ENCODE measurements around the gene UNK. TPM values are rescaled to one million over a fixed set of nuclear protein-coding genes. Genes with fewer than 3 reads are reported as not detected.

UNK gene
- polyA plus RNA-seq, 2 of the 4 experiments (the other 2 are of a cell fraction), result 27.0 to 34.5 TPM

DNA sequence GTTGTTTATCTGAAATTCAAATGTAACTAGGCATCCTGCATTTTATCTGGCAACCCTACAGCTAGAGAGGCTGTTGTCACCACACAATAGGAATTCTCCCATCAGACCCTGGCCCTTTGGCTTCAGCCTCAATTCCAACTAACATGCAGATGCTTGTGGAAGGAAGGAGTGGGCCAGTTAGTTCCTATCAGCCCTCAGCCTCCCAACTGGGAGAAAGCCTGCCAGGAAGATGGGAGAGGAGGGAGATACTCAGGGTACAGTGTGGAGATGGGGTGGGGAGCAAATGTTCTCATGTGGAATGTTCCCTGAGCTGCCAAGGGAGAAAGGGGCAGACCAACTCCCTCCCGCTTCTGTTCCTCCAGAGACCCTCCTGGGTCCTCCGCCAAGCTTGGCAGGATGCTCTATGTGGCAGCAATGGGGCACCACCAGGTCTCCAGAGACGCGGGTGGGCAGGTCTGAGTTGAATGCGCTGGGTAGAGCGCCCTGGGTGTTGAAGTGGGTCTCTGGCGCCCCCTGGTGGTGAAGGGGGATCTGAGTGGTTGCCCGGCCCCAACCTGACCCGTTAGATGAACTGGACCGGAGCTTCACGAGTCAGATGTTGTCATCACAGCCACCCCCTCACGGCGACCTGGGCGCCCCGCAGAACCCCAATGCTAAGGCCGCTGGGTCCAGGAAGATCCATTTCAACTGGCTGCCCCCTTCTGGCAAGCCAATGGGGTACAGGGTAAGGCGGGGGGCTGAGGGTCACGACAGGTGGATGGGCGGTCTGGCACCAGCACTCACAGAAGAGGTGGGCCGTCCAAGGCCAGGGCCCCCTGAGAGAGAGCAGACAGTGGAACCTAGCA lies 34.8 kb upstream of the UNK start (continued):
- TF ChIP-seq, protein P1, sequence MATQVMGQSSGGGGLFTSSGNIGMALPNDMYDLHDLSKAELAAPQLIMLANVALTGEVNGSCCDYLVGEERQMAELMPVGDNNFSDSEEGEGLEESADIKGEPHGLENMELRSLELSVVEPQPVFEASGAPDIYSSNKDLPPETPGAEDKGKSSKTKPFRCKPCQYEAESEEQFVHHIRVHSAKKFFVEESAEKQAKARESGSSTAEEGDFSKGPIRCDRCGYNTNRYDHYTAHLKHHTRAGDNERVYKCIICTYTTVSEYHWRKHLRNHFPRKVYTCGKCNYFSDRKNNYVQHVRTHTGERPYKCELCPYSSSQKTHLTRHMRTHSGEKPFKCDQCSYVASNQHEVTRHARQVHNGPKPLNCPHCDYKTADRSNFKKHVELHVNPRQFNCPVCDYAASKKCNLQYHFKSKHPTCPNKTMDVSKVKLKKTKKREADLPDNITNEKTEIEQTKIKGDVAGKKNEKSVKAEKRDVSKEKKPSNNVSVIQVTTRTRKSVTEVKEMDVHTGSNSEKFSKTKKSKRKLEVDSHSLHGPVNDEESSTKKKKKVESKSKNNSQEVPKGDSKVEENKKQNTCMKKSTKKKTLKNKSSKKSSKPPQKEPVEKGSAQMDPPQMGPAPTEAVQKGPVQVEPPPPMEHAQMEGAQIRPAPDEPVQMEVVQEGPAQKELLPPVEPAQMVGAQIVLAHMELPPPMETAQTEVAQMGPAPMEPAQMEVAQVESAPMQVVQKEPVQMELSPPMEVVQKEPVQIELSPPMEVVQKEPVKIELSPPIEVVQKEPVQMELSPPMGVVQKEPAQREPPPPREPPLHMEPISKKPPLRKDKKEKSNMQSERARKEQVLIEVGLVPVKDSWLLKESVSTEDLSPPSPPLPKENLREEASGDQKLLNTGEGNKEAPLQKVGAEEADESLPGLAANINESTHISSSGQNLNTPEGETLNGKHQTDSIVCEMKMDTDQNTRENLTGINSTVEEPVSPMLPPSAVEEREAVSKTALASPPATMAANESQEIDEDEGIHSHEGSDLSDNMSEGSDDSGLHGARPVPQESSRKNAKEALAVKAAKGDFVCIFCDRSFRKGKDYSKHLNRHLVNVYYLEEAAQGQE (IDR thresholded peaks at IDR 0.05), result no peak
- TF ChIP-seq RNF2 (IDR thresholded peaks at IDR 0.05; ENCODE audit: borderline replicate concordance, low read depth), result no peak

DNA sequence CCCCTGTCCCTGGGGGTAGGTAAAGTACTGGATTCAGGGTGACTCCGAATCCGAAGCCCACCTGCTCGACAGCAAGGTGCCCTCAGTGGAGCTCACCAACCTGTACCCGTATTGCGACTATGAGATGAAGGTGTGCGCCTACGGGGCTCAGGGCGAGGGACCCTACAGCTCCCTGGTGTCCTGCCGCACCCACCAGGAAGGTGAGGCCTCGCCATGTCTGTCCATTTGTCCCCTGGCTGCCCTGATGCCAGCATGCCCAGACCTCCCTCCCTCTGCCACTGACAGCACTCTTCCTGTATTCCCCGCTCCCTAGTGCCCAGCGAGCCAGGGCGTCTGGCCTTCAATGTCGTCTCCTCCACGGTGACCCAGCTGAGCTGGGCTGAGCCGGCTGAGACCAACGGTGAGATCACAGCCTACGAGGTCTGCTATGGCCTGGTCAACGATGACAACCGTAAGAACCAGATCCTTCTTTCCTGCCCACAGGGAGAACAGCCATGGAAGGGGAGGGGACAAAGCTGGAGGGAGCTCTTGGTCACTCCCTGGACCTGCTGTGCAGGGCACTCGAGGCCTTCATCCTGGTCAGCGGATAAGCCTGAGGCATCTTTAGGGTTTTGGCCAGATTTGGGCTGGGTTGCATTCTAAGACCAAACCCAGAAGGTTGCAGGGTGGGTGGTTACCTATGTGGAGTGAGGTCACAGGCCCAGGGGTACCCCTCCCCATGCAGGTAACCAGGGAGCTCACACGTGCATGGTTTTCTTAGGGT lies 33.8 kb upstream of the UNK start:
- no peaks in the 10 kb centered on the region for H3K9me3 ChIP-seq
- peaks cover 12% of the 10 kb centered on the region for H3K4me1 ChIP-seq
- no peak for TF ChIP-seq SMC3 (IDR thresholded peaks at IDR 0.05)
- TF ChIP-seq CEBPB (IDR thresholded peaks at IDR 0.05), result no peak
- no peak for TF ChIP-seq RARB (CRISPR knock-in tag; IDR thresholded peaks at IDR 0.05)
- no peak for TF ChIP-seq NPAS2 (CRISPR knock-in tag; IDR thresholded peaks at IDR 0.05; ENCODE audit: borderline replicate concordance)
- TF ChIP-seq CBX8 (IDR thresholded peaks at IDR 0.05), result no peak
- TF ChIP-seq ESRRA (IDR thresholded peaks at IDR 0.05; ENCODE audit: borderline replicate concordance, low read length), result no peak
- TF ChIP-seq RNF2 (IDR thresholded peaks at IDR 0.05; ENCODE audit: borderline replicate concordance, low read depth), result no peak
- no peak for TF ChIP-seq EHF (CRISPR knock-in tag; IDR thresholded peaks at IDR 0.05)
- TF ChIP-seq, protein P2, sequence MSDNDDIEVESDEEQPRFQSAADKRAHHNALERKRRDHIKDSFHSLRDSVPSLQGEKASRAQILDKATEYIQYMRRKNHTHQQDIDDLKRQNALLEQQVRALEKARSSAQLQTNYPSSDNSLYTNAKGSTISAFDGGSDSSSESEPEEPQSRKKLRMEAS (IDR thresholded peaks at IDR 0.05), result no peak
- TF ChIP-seq HDAC2 (IDR thresholded peaks at IDR 0.05), result no peak
- ChIA-PET POLR2A (interaction anchor here (0.8 to 1.2 kb wide), 3 partner anchors 14 to 72 kb away, joined by 3 to 4 read pairs (median 3); partner anchors contain the start of gene GALK1), CTCF (interaction anchor here (0.6 to 43.5 kb wide), 24 partner anchors 10 to 410 kb away, joined by 3 to 1931 read pairs (median 11); partner anchors contain the start of genes GALK1, ITGB4, RECQL5 and SAP30BP)
- DNase-seq (ENCODE audit: low read depth in 1 of 2, low spot score in 1 of 2), result no peak
- H3K27ac ChIP-seq, result peak overlapping the region in 1 of 2 experiments; percentile 73; a peak in 1 of 6 replicates
- 73% methylated on average over 23 of the region's 23 CpGs for WGBS (ENCODE audit: missing lambda C conversion rate)
- FAIRE-seq, result no peak
- H3K4me3 ChIP-seq, result no peak overlapping the region
- ATAC-seq, result peak in 1 of 2 experiments; percentile 2; a peak in 2 of 6 replicates
- no peak overlapping the region for H3K4me2 ChIP-seq

DNA sequence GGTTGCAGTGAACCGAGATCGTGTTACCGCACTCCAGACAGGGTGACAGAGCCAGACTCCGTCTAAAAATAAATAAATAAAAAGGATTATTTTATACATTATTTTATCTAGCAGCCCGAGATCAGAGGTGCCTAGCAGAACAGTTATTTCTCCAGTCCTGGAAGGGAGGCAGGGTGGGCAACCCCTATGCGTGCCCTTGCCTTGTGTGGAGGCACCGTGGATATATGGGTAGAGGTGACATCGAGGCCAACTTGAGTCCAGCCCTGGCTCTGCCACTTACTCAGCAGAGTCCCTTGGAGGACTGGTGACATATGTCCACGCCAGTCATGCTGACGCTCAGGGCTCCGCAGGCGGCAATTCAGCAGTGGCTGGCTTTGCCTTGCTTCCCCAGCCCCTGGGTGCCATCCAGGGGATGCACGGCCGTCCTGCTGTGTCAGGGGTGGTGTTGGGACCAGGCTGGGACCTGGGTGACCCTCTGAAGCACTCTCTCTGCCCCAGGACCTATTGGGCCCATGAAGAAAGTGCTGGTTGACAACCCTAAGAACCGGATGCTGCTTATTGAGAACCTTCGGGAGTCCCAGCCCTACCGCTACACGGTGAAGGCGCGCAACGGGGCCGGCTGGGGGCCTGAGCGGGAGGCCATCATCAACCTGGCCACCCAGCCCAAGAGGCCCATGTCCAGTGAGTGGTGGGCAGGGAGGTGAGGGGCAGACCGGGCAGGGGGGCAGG lies 32.8 kb upstream of the UNK start:
- DNase-seq (ENCODE audit: low read depth in 1 of 2, low spot score in 1 of 2) (no peak), ATAC-seq (no peak), FAIRE-seq (no peak)
- ChIA-PET POLR2A (interaction anchor here (1.2 kb wide), 1 partner anchor 28 kb away, joined by 4 read pairs; a partner anchor contains a TSS), CTCF (interaction anchor here (0.6 to 43.5 kb wide), 10 partner anchors 7 to 411 kb away, joined by 3 to 1931 read pairs (median 66); partner anchors contain the start of genes GALK1, ITGB4, RECQL5 and SAP30BP)
- H3K4me1 ChIP-seq, result peaks cover 12% of the 10 kb centered on the region
- TF ChIP-seq, protein P3, sequence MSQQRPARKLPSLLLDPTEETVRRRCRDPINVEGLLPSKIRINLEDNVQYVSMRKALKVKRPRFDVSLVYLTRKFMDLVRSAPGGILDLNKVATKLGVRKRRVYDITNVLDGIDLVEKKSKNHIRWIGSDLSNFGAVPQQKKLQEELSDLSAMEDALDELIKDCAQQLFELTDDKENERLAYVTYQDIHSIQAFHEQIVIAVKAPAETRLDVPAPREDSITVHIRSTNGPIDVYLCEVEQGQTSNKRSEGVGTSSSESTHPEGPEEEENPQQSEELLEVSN (IDR thresholded peaks at IDR 0.05; ENCODE audit: borderline replicate concordance, low read depth), result no peak
- TF ChIP-seq NFE2L2 (conservative IDR thresholded peaks at IDR 0.05; ENCODE audit: low read length), result no peak
- TF ChIP-seq, protein P4, sequence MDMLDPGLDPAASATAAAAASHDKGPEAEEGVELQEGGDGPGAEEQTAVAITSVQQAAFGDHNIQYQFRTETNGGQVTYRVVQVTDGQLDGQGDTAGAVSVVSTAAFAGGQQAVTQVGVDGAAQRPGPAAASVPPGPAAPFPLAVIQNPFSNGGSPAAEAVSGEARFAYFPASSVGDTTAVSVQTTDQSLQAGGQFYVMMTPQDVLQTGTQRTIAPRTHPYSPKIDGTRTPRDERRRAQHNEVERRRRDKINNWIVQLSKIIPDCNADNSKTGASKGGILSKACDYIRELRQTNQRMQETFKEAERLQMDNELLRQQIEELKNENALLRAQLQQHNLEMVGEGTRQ (IDR thresholded peaks at IDR 0.05), result no peak
- TF ChIP-seq GATA3 (IDR thresholded peaks at IDR 0.05; ENCODE audit: borderline replicate concordance), result no peak
- TF ChIP-seq, protein P5, sequence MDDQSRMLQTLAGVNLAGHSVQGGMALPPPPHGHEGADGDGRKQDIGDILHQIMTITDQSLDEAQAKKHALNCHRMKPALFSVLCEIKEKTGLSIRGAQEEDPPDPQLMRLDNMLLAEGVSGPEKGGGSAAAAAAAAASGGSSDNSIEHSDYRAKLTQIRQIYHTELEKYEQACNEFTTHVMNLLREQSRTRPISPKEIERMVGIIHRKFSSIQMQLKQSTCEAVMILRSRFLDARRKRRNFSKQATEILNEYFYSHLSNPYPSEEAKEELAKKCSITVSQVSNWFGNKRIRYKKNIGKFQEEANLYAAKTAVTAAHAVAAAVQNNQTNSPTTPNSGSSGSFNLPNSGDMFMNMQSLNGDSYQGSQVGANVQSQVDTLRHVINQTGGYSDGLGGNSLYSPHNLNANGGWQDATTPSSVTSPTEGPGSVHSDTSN (IDR thresholded peaks at IDR 0.05), result no peak
- TF ChIP-seq MAZ (IDR thresholded peaks at IDR 0.05; ENCODE audit: borderline replicate concordance, low read depth, low read length), result no peak
- TF ChIP-seq RAD21 (conservative IDR thresholded peaks at IDR 0.05 in 1 of 2, IDR thresholded peaks at IDR 0.05 in 1 of 2), result no peak
- no peak for TF ChIP-seq ZNF302 (CRISPR knock-in tag; IDR thresholded peaks at IDR 0.05)
- no peak for TF ChIP-seq HOXB13 (CRISPR knock-in tag; IDR thresholded peaks at IDR 0.05; ENCODE audit: low read depth)
- TF ChIP-seq FOXS1 (CRISPR knock-in tag; IDR thresholded peaks at IDR 0.05), result no peak
- TF ChIP-seq MYC (IDR thresholded peaks at IDR 0.05; ENCODE audit: borderline replicate concordance, low read length), result no peak
- no peak for TF ChIP-seq CHD2 (IDR thresholded peaks at IDR 0.05; ENCODE audit: low read length, partially characterized antibody)
- no peak for TF ChIP-seq KDM5A (IDR thresholded peaks at IDR 0.05)
- H3K4me2 ChIP-seq, result no peak overlapping the region
- H3K4me3 ChIP-seq, result no peak overlapping the region
- H3K27ac ChIP-seq, result no peak overlapping the region
- no peaks in the 10 kb centered on the region for H3K9me3 ChIP-seq
- 93% methylated on average over 24 of the region's 24 CpGs for WGBS (ENCODE audit: missing lambda C conversion rate)
